ENCODE results near the gene CDC37L1.

GRCh38 chr9:4740388-4740637, 60.9 kb downstream of the CDC37L1 start:
- TF ChIP-seq EZH2 (IDR thresholded peaks at IDR 0.05) (no peak), POLR2AphosphoS5 (IDR thresholded peaks at IDR 0.05; ENCODE audit: borderline replicate concordance, low read depth, low read length) (no peak)

All from SK-N-MC (cell line).